ENCODE measurements around the gene EZH2.

GRCh38 chr7:148915211-148915610, 31.1 kb upstream of the EZH2 start:
- no peak for TF ChIP-seq TAF1 (IDR thresholded peaks at IDR 0.05; ENCODE audit: borderline replicate concordance, insufficient read depth, low read length)
- no peak for TF ChIP-seq POLR2AphosphoS5 (IDR thresholded peaks at IDR 0.05; ENCODE audit: low read depth, low read length)
